ENCODE measurements around the gene IFT74.

Gene IFT74

GRCh38 chr9:26975728-26976707 is 19.8 kb downstream of the IFT74 start:
- DNase-seq: no peak

- DNase-seq: no peak
Observed at GRCh38 chr9:26983340-26983739, 27.1 kb downstream of the IFT74 start.

GRCh38 chr9:26995810-26996209 is 39.6 kb downstream of the IFT74 start:
- DNase-seq: no peak

- no peak for DNase-seq
Observed at GRCh38 chr9:27003426-27004077, 47.3 kb downstream of the IFT74 start.

GRCh38 chr9:27005491-27005890 is 49.3 kb downstream of the IFT74 start, which contains the start of gene LRRC19:
TSS of gene LRRC19 (minus strand) at chr9:27005672. CDS start at chr9:26999694, 5,978 bp downstream.
- DNase-seq: no peak

- DNase-seq: no peak
Observed at GRCh38 chr9:27019589-27019988, 63.4 kb downstream of the IFT74 start.

GRCh38 chr9:27022920-27023319 is 66.7 kb downstream of the IFT74 start:
- no peak for DNase-seq

- DNase-seq: no peak
Observed at GRCh38 chr9:27029186-27029585, 73.0 kb downstream of the IFT74 start.

- peak; percentile 75 for DNase-seq
Observed at GRCh38 chr9:27033815-27034403, 77.7 kb downstream of the IFT74 start.

- no peak for DNase-seq
Observed at GRCh38 chr9:27037499-27037898, 81.3 kb downstream of the IFT74 start.

- DNase-seq: no peak
Observed at GRCh38 chr9:27041746-27042145, 85.5 kb downstream of the IFT74 start.

- no peak for DNase-seq
Observed at GRCh38 chr9:27042476-27042875, 86.3 kb downstream of the IFT74 start.

- DNase-seq: no peak
Observed at GRCh38 chr9:27043176-27043575, 87.0 kb downstream of the IFT74 start.

- DNase-seq: no peak
Observed at GRCh38 chr9:27047136-27047535, 90.9 kb downstream of the IFT74 start.

GRCh38 chr9:27053369-27054022 is 97.3 kb downstream of the IFT74 start:
- no peak for DNase-seq

GRCh38 chr9:27054125-27054524 is 97.9 kb downstream of the IFT74 start:
- no peak for DNase-seq

GRCh38 chr9:27054841-27055240 is 98.6 kb downstream of the IFT74 start:
- no peak for DNase-seq

GRCh38 chr9:27059412-27059811 is 103.2 kb downstream of the IFT74 start:
- DNase-seq: no peak

GRCh38 chr9:27059907-27060306 is 103.7 kb downstream of the IFT74 start:
- DNase-seq: no peak

GRCh38 chr9:27065288-27065687 is 109.1 kb downstream of the IFT74 start:
- no peak for DNase-seq

GRCh38 chr9:27073841-27074728 is 117.9 kb downstream of the IFT74 start:
- DNase-seq: no peak

GRCh38 chr9:27078685-27079084 is 122.5 kb downstream of the IFT74 start:
- DNase-seq: no peak

All from activated effector memory CD4-positive, alpha-beta T cell treated with anti-CD3 and anti-CD28 coated beads, Interleukin-2, amount 50 U/mL, for 16 hours (primary cell).